ENCODE data around the gene LMF1. TPM values are rescaled to one million over a fixed set of nuclear protein-coding genes. Genes with fewer than 3 reads are reported as not detected.

The LMF1 gene
- total and polyA plus RNA-seq, 2 of the 4 experiments (the other 2 are of a cell fraction): 7.7 to 13.1 TPM

DNA sequence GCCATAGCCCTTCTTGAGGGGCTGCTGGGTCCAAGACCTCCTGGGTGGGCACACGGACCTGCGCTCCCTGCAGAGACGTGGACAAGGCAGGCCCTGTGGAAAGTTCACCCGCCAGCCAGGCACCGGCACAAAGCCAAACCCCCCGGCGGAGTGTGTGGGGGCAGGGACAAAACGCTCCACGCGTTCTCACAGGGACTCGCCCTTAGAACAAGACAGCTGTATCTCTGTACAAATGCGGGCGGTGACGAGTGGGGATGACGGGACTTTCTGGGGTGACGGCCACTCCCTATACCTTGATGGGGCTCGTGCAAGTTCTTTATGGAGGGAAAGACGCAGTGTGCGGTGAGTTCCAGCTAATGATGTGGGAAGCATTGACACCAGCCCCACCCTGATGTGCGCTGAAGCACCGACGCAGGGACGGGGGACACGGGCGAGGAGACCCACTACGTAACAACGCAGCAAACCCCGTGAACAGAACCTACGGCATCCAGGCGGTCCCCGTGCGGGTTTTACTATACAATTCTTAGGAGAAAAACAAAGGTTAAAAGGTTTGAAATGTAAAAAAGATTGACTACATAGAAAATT is 49.4 kb downstream of the LMF1 start:
- H4K5ac ChIP-seq (ENCODE audit: low read depth, low read length): no peak overlapping the region; the same call in 1 of the 2 replicates
- ChIA-PET POLR2A (ENCODE audit: unreplicated experiment) (no interaction called here), CTCF (no interaction called here)
- H2BK15ac ChIP-seq (ENCODE audit: low read depth, low read length): no peak overlapping the region; the same call in 2 of the 3 replicates
- 0 out of 2 replicates have a peak overlapping the region, but pooled peaks have one; percentile 19 for H4K91ac ChIP-seq (ENCODE audit: insufficient read depth, low read depth, low read length)
- H2AK9ac ChIP-seq (replicated peaks; ENCODE audit: low read depth, low read length, poor library complexity): no peak overlapping the region
- H3K4me2 ChIP-seq (ENCODE audit: low read depth, low read length): no peak overlapping the region
- DNase-seq (no peak), ATAC-seq (ENCODE audit: low read depth) (no peak)
- H3K27ac ChIP-seq (ENCODE audit: insufficient read depth, low read length): peak overlapping the region; percentile 62; the same call in 1 of the 2 replicates
- H2BK5ac ChIP-seq (ENCODE audit: low read depth, low read length, poor library complexity, severe bottlenecking): no peak overlapping the region
- H3K4ac ChIP-seq (ENCODE audit: low read depth, low read length): 0 out of 2 replicates have a peak overlapping the region, but pooled peaks have one; percentile 62
- H3K4me3 ChIP-seq (ENCODE audit: insufficient read depth, low read depth, low read length): no peak overlapping the region
- H3K56ac ChIP-seq (ENCODE audit: extremely low read depth, insufficient read depth, low read length): no peak overlapping the region
- BruUV-seq (replicated peaks): no TSS peak
- H4K20me1 ChIP-seq (ENCODE audit: insufficient read depth, low read length): no peaks in the 10 kb centered on the region
- 0 out of 4 replicates have a peak, but pooled peaks cover 0 to 3% of the 10 kb centered on the region in 2 experiments for H3K79me1 ChIP-seq (ENCODE audit: low read depth in 1 of 2, low read length in 2 of 2)
- intact Hi-C loops (cut with micrococcal nuclease) (no loop called here), dilution Hi-C loops (cut with HindIII; ENCODE audit: low sequenced_read_pairs, unreplicated experiment) (no loop called here), in situ Hi-C loops (cut with MboI; ENCODE audit: low sequenced_read_pairs) (no loop called here)
- no peak overlapping the region for H2BK20ac ChIP-seq (ENCODE audit: low read depth, low read length)
- H3K18ac ChIP-seq (ENCODE audit: low read depth, low read length): peak overlapping the region; percentile 13; the same call in 1 of the 2 replicates
- no peaks in the 10 kb centered on the region for H3K27me3 ChIP-seq (ENCODE audit: control insufficient read depth, insufficient read depth, low read length)
- peak overlapping the region; percentile 71; the same call in 1 of the 2 replicates for H2AK5ac ChIP-seq (ENCODE audit: low read depth, low read length)
- peak overlapping the region; percentile 58; the same call in 1 of the 2 replicates for H2BK120ac ChIP-seq (ENCODE audit: low read depth, low read length)
- peaks cover 4% of the 10 kb centered on the region; the same call in 1 of the 2 replicates for H3K36me3 ChIP-seq (ENCODE audit: control insufficient read depth, insufficient read depth, low read length)
- peaks cover 10% of the 10 kb centered on the region; the same call in 1 of the 2 replicates for H3K9me1 ChIP-seq (ENCODE audit: insufficient read depth, low read length)
- peak overlapping the region; percentile 66 to 85; a peak in 2 of 4 replicates for H4K8ac ChIP-seq (ENCODE audit: low read depth in 2 of 2, low read length in 2 of 2)
- H3K9me3 ChIP-seq (ENCODE audit: control insufficient read depth, insufficient read depth, low read length): peaks cover 4% of the 10 kb centered on the region
- H3K23ac ChIP-seq (ENCODE audit: low read depth, low read length): no peak overlapping the region
- H3K9ac ChIP-seq (ENCODE audit: low read depth, low read length): no peak overlapping the region
- WGBS, 2 experiments (ENCODE audit: extremely low coverage in 2 of 2, insufficient read length in 1 of 2): 83% methylated on average over 14 of the region's 32 CpGs; no CpG with 5 or more reads in 1 of the 2 experiments
- peak overlapping the region; percentile 13 for H2AFZ ChIP-seq (replicated peaks; ENCODE audit: low read length, poor library complexity)
- H3K14ac ChIP-seq (replicated peaks; ENCODE audit: low read depth, low read length): peak overlapping the region; percentile 19; the same call in 1 of the 2 replicates
- peaks cover 15% of the 10 kb centered on the region for H3K4me1 ChIP-seq (ENCODE audit: control insufficient read depth, insufficient read depth, low read length)
- TF ChIP-seq, protein P1, sequence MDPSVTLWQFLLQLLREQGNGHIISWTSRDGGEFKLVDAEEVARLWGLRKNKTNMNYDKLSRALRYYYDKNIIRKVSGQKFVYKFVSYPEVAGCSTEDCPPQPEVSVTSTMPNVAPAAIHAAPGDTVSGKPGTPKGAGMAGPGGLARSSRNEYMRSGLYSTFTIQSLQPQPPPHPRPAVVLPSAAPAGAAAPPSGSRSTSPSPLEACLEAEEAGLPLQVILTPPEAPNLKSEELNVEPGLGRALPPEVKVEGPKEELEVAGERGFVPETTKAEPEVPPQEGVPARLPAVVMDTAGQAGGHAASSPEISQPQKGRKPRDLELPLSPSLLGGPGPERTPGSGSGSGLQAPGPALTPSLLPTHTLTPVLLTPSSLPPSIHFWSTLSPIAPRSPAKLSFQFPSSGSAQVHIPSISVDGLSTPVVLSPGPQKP (IDR thresholded peaks at IDR 0.05; ENCODE audit: borderline replicate concordance, low read depth, low read length): no peak
- TF ChIP-seq CTCF (conservative IDR thresholded peaks at IDR 0.05; ENCODE audit: low read depth, low read length) (no peak), MAZ (IDR thresholded peaks at IDR 0.05; ENCODE audit: borderline replicate concordance, low read depth, low read length) (no peak), CEBPB (IDR thresholded peaks at IDR 0.05; ENCODE audit: low read depth, low read length) (no peak), RFX5 (IDR thresholded peaks at IDR 0.05; ENCODE audit: low read depth, low read length) (no peak), SMC3 (IDR thresholded peaks at IDR 0.05; ENCODE audit: low read depth, low read length) (no peak), MXI1 (IDR thresholded peaks at IDR 0.05; ENCODE audit: borderline replicate concordance, low read depth, low read length) (no peak), RCOR1 (IDR thresholded peaks at IDR 0.05; ENCODE audit: insufficient replicate concordance, low read length) (no peak), FOS (IDR thresholded peaks at IDR 0.05; ENCODE audit: low read depth, low read length) (no peak), BHLHE40 (IDR thresholded peaks at IDR 0.05; ENCODE audit: low read depth, low read length) (no peak), CHD1 (IDR thresholded peaks at IDR 0.05; ENCODE audit: low read depth, low read length) (no peak), RAD21 (IDR thresholded peaks at IDR 0.05; ENCODE audit: low read length) (no peak), NFE2L2 (IDR thresholded peaks at IDR 0.05; ENCODE audit: low read depth, low read length) (no peak)
- TF ChIP-seq, protein P2, sequence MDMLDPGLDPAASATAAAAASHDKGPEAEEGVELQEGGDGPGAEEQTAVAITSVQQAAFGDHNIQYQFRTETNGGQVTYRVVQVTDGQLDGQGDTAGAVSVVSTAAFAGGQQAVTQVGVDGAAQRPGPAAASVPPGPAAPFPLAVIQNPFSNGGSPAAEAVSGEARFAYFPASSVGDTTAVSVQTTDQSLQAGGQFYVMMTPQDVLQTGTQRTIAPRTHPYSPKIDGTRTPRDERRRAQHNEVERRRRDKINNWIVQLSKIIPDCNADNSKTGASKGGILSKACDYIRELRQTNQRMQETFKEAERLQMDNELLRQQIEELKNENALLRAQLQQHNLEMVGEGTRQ (IDR thresholded peaks at IDR 0.05; ENCODE audit: low read depth, low read length): no peak
